IMR-90 (cell line): ENCODE measurements around the gene HIVEP3.

Source experiments
- CEBPB ChIP-seq: IDR thresholded peaks from 2 replicates; pipeline ENCODE4 v1.6.1; 2012; ENCODE audit warnings: low read depth, low read length, improper control_type of control experiment
- CHD1 ChIP-seq: IDR thresholded peaks from 2 replicates; pipeline ENCODE4 v1.6.1; 2012; ENCODE audit warnings: low read depth, low read length, improper control_type of control experiment
- FOS ChIP-seq: fragments of 150-350 bp; IDR thresholded peaks from 2 replicates; pipeline ENCODE4 v1.6.1; 2016; ENCODE audit warnings: low read depth, low read length
- MXI1 ChIP-seq: IDR thresholded peaks from 2 replicates; pipeline ENCODE4 v1.6.1; 2012; ENCODE audit warnings: low read depth, mild to moderate bottlenecking, low read length, moderate library complexity, borderline replicate concordance
- POLR2A ChIP-seq: IDR thresholded peaks from 2 replicates; pipeline ENCODE4 v1.6.1; 2012; ENCODE audit warnings: mild to moderate bottlenecking, low read depth, low read length
- RAD21 ChIP-seq: IDR thresholded peaks from 2 replicates; pipeline ENCODE4 v1.6.1; 2012; ENCODE audit warnings: low read length, improper control_type of control experiment
- RCOR1 ChIP-seq: IDR thresholded peaks from 2 replicates; pipeline ENCODE4 v1.6.1; 2012; ENCODE audit warnings: mild to moderate bottlenecking, low read length, improper control_type of control experiment; ENCODE audit not compliant: insufficient replicate concordance
- SMC3 ChIP-seq: fragments of 150-350 bp; IDR thresholded peaks from 2 replicates; pipeline ENCODE4 v1.6.1; 2016; ENCODE audit warnings: low read depth, mild to moderate bottlenecking, antibody characterized with exemption, low read length, moderate library complexity
- TF ChIP-seq, protein P1 (sequence below): conservative IDR thresholded peaks from 2 replicates; pipeline ENCODE4 v1.5.1; 2012; ENCODE audit warnings: mild to moderate bottlenecking, low read depth, low read length, improper control_type of control experiment
- TF ChIP-seq, protein P2 (sequence below): fragments of 150-350 bp; IDR thresholded peaks from 2 replicates; pipeline ENCODE4 v1.6.1; 2017; ENCODE audit warnings: mild to moderate bottlenecking, antibody characterized with exemption, low read length, low read depth

DNA sequence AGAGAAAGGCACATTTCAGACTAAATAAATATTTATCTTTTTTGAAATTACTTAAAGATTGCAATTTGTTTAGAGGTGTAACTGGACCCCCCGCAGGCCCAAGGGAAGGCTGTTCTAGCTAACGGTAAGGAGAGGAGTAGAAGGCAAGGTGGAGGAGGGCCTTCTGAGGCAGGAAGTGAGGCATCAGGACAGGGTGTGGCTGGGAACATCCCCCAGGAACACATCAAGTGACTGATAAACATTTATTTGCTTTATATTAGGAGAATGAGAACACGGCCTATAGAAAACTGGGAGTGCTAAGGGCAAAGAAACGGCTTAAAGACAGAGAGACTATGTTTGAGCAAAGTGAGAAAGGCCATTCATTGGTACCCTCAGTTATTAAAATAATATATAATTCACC lies 23.2 kb downstream of the HIVEP3 start:
- TF ChIP-seq, protein P1, sequence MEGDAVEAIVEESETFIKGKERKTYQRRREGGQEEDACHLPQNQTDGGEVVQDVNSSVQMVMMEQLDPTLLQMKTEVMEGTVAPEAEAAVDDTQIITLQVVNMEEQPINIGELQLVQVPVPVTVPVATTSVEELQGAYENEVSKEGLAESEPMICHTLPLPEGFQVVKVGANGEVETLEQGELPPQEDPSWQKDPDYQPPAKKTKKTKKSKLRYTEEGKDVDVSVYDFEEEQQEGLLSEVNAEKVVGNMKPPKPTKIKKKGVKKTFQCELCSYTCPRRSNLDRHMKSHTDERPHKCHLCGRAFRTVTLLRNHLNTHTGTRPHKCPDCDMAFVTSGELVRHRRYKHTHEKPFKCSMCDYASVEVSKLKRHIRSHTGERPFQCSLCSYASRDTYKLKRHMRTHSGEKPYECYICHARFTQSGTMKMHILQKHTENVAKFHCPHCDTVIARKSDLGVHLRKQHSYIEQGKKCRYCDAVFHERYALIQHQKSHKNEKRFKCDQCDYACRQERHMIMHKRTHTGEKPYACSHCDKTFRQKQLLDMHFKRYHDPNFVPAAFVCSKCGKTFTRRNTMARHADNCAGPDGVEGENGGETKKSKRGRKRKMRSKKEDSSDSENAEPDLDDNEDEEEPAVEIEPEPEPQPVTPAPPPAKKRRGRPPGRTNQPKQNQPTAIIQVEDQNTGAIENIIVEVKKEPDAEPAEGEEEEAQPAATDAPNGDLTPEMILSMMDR, result no peak
- TF ChIP-seq RCOR1, result no peak
- no peak for TF ChIP-seq POLR2A
- no peak for TF ChIP-seq CHD1
- no peak for TF ChIP-seq CEBPB
- TF ChIP-seq SMC3, result no peak
- TF ChIP-seq RAD21, result no peak
- no peak for TF ChIP-seq MXI1
- TF ChIP-seq, protein P2, sequence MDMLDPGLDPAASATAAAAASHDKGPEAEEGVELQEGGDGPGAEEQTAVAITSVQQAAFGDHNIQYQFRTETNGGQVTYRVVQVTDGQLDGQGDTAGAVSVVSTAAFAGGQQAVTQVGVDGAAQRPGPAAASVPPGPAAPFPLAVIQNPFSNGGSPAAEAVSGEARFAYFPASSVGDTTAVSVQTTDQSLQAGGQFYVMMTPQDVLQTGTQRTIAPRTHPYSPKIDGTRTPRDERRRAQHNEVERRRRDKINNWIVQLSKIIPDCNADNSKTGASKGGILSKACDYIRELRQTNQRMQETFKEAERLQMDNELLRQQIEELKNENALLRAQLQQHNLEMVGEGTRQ, result no peak
- TF ChIP-seq FOS, result no peak
